Peyer's patch (tissue), 4 donors: ENCODE results near the gene EYS.

ENCODE experiments used
- CTCF ChIP-seq, 6 experiments: fragments of 450-650 bp in 4 of 6; fragments of 200-600 bp in 2 of 6; sonication (generic) in 1 of 6; IDR thresholded peaks; one replicate each; pipeline ENCODE4 v1.5.1; 2017 to 2019; ENCODE audit warnings: antibody characterized with exemption in 6 of 6, mild to moderate bottlenecking in 3 of 6, moderate library complexity in 1 of 6
- POLR2A ChIP-seq, 2 donors: fragments of 450-650 bp; IDR thresholded peaks; one replicate each; pipeline ENCODE4 v1.5.1; 2017; ENCODE audit warnings: antibody characterized with exemption in 2 of 2, mild to moderate bottlenecking in 2 of 2, moderate library complexity in 2 of 2

DNA sequence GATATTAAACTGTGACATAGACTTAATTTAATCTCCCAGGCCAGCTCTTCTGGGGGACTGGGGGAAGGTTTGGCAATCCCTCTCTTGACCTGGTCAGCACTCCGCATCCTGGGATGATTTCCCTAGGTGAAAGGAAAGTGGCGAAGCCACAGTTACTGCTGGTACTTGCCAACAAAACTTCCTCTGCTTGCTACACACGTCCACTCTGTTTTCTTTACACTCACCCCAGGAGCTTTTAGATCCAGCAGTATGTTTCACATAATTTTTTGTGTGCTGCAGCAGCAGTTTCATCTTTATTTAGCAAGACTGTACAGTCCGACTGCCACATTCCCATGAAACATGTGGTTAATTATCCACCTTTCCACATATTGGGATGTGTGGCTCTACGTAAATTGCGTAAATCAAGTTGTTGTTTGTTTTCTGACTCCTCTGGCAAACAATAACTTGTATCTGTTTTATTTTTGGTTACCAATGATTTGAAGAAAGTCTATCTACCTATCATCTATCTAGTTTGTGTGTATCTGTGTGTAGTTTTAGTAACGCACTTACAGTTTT is 1787.4 kb downstream of the EYS start:
- no peak for TF ChIP-seq CTCF (IDR thresholded peaks at IDR 0.05)
- no peak for TF ChIP-seq POLR2A (IDR thresholded peaks at IDR 0.05)
